IPS DF 4.7 (cell line): Measurements from ENCODE around the gene PIEZO2.
"Not testable (repeated sequence)": the region's sequence is repeated elsewhere in the genome, so short reads cannot be mapped to it uniquely, and the experiment has no call there.

ENCODE experiments used
- DNase-seq: peaks from one replicate; pipeline ENCODE4 v3.0.0-alpha.2; 2013; ENCODE audit warnings: low spot score; ENCODE audit errors: extremely low read depth

The PIEZO2 gene

DNA sequence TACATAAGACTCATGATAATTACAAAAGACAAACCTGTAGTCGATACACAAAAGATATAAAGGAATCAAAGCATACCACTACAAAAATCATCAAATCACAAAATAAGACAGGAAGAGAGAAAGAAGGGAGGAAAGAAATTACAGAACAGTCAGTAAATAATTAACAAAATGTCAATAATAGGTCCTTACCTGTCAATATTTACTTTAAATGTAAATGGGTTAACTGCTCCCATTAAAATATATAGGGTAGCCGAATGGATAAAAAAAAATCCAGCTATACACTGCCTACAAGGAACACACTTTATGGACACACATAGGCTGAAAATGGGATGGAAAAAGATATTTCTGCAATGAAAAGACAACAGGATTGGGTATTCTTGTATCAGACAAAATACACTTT is 163.7 kb downstream of the PIEZO2 start:
- no peak for DNase-seq

DNA sequence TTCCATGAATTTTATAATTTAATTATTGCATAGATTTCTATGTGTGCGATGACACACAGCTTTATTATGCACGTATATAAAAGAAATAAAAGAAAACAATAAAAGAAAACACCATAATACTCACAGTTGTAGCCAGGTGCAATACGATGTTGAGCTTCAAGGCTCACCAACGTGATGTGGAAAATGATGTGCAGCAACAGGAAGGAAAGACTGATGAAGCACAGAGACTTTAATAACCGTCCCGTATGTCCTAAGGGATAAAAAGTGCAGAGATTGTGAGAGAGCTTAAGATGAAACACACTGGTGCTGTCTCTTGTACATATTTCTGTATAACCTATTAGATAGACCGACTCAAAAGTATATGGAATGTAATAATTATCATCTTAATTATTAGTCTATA is 170.0 kb downstream of the PIEZO2 start:
- no peak for DNase-seq

DNA sequence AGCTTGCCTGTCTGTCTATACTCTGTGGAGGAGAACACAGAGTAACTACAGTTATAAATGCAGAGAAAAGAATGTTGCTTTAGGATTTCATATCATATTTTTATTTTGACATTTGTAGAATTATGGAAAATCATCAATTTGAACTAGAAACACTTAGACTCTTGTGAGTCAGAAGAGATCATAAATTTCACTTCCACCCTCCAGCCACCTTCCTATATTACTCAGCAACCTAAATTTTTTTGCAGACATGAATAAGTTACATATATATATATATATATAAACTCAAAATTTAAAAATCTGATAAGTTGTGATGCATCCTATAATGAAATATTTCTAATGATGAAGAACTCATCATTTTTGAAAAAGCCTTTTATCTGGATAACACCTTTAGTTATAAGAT is 172.3 kb downstream of the PIEZO2 start:
- no peak for DNase-seq

DNA sequence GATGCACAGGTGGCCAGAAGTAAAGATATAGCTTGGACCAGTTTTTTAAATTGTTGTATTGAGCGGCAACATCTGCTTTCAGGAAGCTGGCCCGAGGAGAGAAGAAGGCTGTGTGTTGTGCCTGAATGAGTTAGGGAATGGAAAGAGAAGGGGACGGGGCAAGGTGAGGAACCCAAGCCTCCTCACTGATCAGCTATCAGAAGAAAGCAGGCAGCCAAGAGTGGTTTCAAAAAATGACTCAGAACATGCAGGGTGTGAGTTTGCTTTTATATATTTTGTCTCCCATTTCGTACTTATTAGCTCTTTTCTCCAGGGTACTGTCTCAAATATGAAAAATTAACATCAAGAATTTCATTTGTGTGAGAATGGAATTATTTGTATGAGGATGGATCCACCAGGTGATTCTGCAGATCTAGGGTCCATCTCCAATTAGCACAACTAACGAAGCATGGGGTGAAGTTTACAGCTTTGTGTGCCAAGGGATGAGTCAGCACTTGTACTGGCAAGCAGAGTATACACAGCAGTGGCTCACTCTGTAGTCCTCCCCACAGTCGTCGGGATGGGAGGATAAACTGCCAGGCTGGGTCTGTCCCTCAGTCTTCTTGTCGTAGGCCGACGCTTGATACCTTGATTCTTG is 175.7 kb downstream of the PIEZO2 start:
- DNase-seq: no peak

DNA sequence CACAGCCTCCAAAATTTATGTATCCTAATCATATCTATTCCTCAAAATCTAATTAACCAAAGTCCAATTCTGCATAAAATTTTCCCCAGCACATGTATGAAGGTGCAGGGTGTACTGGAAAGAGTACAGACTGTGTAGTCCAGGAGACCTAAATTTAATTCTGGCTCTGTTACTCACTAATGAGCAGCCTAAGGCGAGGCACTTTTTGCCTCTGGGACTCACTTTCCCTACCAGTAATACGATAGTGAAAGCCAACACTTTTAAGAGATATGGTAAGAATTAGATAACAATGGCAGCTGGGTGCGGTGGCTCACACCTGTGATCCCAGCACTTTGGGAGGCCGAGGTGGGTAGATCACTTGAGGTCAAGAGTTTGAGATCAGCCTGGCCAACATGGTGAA is 177.7 kb downstream of the PIEZO2 start:
- no peak for DNase-seq

DNA sequence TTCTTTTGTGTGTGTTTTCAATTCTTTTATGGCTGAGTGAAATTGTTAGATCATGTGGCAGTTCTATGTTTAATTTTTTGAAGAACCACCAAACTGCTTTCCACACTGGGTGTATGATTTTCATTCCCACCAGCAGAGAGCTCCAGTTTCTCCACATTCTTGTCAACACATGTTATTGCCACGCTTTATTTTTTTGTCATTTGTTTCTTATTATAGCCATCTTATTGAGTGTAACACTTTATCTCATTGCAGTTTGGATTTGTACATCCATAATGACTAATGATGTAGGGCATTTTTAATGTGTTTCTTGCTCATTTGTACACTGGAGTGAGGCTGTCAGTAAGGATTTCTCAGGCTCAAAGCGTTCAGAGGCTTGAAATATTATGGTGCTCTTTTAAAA is 184.2 kb downstream of the PIEZO2 start:
- no peak for DNase-seq

DNA sequence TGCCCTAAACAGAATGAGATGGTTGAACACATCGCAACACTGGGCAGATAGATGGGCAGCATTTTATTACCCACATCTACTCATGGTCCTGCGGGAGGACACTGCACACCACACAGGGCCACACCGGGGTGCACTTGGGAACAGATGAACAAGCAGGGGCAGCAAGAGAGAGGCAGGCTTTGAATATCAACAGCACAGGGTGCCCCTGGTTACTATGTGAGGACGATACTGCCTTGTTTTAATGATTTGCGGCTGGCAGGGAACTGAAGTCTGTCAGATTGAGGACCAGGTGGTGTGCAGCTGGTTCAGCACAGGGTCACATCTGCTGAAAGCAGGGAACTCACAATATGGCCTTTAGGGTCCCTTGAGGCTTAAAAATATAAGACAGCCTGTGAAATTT is 195.7 kb downstream of the PIEZO2 start:
- DNase-seq: no peak

DNA sequence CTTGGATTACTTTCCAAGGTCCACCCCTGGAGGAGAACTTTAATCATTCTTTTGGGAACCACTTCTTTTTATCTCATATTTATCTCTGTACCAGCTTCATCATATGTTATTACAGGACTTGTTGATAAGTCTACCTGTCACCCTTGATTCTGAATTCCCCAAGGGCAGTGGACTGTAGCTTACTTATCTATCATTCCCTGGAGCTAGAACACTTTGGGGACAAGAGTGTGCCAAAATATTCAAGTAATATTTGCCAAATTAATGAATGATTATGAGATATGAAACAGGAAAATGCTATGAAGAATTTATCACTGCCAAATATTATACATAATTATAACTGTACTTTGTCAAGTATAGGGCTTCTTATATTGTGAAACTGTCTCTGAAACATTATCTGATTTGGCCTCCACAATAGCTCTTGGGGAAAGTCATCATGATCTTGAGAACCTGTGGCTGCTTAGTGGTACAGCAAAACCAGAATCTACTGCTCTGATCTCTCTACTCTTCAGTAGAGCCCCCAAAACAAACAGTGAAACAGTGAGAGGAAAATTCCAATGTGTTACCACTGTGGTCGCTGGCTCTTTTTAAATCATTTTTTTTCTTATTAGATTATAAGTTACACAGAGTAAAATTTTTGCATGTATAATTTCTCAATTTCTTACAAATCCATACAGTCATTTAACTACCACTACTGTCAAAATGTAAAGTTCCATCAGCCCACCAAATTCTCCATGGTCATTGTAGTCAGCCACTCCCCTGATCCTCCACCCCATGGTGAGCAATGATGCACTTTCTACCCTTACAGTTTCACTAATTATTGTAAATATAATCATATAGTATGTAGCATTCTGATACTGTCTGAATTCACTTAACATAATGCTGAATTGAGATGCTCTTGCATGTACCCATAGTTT is 197.5 kb downstream of the PIEZO2 start:
- no peak for DNase-seq

DNA sequence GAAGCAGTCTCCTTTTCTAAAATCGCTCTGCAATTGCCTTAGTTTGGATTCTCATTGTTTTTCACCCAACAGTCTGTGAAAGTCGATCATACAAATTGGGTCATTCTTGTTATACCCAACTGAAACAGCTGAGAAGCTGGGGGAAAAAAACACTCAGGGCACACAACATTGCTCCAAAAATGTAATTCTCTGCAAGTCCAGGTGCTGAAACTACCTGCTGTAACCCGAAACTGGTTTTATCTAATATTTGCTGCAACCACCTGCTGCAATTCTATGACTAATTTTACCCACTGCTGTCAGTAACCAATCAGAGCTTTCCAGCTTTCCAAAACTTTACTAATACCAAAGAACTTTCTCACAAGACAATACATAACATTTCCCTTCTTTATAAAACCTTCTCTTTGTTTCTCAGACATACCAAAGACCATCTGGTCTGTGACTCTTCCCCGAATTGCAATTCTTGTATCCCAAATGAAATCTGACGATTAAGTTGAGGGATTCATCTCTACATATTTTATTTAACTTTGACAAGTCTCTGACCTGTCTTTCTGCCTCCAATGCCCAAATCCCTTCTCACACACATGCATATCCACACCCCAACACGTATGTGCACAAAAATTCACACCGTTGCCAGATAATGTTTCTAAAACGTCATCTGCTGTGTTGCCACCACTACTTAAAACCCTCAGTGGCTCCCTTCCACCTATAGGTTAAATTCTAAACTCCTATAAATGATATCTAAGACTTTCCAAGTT is 198.3 kb downstream of the PIEZO2 start:
- DNase-seq: no peak

DNA sequence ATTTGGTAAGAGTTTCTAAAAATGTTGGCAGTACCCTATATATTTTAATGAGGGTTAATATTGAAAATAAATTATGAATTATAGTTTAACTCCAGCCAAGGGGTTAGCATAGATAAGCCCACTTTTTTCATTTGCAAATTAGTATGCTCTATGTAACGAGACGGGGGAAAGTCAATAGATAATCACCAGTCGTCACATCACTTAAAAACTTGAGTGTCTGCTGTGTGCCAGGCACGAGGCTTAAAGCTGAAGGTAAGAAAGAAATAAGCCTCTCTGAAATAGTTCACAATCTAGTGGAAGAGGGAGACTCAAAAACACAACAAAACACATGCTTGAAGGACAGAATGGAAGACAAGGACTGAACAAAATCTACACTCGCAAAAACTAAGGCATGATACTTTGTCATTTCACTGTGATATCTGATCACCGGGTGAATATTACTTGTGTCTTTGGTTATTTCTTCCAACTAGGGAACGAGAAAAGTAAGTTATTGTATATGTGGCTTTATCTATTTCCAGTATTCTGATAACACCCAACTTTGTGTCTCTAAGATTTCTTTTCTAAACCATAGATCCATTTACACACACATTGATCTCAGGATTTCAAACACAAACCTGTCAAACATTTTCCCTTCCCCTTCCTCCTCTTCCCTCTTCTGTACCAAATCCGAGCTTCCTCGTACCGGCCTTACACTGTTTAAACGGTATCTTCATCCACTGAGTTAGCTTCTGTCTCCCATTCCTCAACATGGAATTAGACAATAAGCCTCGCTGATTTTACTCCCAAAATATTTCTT is 199.1 kb downstream of the PIEZO2 start:
- no peak for DNase-seq

DNA sequence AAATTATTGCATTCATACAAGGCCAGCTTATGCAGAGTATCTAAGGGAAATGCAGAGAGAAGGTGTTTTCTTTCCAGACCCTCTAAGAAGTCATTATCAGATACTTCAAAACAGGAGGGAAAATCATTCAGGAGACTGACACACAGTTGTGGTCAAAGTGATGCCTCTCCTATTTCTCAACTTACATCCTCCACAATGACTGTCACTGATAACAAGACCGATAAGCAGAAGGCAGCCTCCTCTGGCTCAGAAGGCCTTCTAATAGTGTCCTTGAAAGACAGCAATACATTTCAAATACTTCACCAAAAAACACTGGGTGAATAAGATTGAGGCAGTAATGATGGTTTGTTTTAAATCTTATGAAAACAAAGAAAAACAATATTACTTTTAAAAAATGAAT is 199.7 kb downstream of the PIEZO2 start:
- DNase-seq: no peak

DNA sequence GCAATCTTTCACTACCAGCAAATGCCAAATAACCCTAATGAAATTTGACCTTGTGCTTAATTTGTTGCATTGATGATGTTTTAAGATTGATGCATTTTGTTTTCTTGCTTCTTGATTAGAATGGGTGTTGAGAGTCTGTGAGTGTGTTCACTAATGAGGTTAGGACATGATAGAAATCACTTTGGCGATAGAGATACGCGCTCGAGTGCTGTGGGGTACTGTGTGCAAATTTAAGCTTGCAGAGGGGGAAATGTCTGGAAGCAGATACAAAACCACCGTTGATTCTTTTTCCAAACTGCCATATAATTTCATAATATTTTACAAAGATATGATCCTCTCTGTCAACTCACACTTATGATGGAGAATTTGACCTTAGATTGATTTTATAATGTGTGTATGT is 200.9 kb downstream of the PIEZO2 start:
- no peak for DNase-seq

DNA sequence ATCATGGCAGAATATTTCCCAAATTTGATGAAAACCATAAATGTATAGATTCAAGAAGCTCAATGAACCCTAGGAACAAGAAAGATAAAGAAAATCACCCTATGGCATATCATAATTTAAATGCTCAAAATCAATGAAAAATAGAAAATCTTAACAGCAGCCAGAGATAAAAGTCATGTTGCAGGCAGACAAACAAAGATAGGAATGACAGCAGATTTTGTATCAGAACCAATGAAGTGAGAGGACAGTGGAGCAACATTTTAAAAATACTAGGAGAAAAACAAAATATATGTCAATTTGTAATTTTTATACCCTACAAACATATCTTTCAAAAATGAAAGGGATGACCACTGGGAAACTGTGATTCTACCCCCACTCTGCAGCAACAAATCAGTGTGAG is 203.3 kb downstream of the PIEZO2 start:
- no peak for DNase-seq

DNA sequence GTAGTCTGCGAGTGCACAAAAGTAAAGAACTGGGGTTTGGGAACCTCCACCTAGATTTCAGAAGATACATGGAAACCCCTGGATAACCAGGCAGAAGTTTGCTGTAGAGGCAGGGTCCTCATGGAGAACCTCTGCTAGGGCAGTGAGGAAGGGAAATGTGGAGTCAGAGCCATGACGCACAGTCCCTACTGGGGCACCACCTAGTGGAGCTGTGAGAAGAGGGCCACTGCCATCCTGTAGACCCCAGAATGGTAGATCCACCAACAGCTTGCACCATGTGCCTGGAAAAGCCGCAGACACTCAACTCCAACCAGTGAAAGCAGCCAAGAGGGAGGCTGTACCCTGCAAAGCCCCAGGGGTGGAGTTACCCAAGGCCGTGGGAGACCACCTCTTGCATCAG is 206.4 kb downstream of the PIEZO2 start:
- no peak for DNase-seq

DNA sequence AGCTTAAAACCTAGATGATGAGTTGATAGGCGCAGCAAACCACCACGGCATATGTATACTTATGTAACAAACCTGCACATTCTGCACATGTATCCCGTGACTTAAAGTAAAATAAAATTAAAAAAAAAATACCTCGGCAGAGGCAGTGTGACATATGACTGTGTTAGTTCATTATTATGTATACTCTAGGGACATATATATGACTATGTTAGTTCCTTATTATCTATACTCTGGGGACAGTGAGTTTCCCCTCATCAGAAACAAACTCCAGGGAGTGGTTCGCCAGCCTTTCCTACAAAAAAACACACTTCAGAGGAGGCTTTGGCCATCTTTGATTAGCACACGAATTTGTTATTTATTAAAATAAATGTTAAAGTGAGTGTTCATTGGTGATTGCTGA is 209.5 kb downstream of the PIEZO2 start:
- DNase-seq: no peak

DNA sequence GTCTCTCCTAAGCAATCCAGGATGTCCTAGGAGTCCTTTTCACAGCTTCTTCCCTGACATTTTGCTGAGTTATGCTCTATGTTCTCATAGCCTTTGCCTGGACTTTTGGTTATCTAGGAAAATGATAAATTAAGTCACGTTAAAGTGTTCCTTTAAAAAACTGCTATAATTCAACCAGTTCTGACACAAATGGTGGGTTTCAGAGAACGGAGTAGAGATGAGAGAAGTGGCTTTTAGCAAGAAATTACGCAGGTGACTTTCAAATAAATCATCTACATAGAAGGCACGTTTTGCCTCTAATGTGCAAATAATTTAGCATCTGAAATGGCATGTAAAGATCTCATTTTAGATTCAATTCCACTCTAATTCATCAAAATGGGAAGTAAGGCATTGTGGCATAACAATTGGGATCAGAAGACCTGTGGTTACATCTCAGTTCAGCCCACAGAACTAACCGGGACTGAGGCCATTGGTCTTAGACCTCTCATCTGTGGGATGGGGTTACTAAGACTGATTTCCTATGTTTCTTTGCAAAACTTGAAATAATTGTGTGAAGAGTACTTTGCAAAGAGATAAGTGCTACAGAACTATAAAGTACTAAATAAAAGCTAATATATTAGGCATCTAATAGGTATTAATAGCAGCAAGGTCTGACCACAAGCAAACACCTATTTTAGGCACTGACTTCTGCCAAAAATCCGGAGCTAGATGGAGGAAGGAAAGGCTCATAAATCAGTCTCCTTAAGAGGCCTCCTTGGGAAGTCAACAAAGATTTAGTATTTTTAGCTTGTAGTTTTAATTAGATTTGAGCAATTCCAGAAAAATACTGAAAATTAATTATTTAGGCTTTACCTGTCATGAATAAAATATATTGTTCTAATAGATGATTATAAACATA is 211.4 kb downstream of the PIEZO2 start:
- DNase-seq: no peak

DNA sequence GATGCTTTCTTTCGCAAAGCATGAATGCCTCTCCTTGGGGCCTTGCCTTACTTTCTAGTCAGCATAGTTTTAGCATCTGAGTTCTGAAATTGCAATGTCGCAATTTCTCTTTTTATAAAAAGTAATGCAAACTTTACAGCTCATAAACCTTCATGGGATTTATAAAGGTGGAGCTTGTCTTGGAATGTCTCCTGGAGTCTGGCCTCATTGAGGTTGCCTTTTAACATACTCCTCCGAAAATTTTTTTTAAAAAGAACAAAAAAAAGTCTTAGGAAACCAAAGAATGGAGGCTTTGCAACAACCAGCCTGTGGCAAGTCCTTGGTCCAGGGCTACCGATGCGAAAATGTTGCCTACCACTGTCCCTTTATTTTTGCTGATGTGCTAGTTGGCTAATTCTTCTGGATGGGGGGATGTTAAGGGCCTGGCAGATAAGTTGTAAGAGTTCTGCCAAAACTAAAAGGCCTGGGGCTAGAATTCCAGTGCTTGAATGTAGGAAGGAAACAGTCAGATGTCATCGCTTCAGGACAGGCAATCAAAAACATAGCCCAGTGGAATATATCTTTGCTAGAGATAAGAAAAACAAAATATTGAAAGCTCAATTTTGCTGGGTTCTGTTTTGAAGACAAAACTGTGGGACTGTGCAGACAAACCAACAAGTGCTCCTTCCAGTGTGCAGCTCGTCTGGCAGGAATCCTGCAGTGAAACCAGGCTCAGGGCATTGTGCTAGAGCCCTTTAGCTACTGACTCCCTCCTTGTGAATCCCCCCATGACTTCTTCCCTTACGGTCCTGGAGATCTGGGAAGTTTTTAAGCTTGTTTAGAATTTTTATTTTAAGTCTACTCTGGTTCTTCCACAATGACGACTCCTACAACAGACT is 213.0 kb downstream of the PIEZO2 start:
- no peak for DNase-seq

DNA sequence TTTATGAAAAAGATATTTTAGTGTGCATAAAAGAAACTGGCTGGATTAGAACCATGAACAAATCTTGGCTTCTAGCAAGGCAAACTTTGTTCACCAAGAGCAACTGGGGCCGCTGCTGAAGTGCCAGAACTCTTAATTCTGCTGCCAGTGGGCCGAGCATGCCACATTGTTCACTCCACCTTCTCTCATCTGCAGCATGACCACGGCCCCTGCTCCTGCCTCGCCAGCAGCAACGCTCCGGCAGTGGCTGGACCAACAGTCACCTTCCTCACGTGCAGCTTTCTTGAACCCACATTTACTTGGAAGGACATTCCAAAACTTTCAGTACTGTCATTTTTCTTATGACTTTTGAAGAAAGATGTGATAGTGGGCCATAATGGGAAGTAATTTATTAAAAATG is 213.8 kb downstream of the PIEZO2 start:
- no peak for DNase-seq

DNA sequence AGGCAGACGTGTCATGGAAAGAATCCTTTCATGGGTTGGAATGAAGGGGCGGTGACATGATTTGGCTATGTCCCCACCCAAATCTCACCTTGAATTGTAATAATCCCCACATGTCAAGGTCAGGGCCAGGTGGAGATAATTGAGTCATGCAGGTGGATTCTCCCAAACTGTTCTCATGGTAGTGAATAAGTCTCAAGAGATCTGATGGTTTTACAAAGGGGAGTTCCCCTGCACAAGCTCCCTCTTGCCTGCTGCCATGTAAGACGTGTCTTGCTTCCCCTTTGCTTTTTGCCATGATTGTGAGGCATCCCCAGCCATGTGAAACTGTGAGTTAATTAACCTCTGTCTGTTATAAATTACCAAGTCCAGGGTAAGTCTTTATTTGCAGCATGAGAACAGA is 215.7 kb downstream of the PIEZO2 start:
- DNase-seq: not testable (repeated sequence)
